Body of pancreas (tissue), 4 donors: ENCODE results near the gene SLC36A3. TPM values are rescaled to one million over a fixed set of nuclear protein-coding genes. Genes with fewer than 3 reads are reported as not detected.

Experiments
- ATAC-seq: fragments of 150-250 bp; one replicate; pipeline ENCODE4 v1.9.1; 2016
- DNase-seq, 4 donors: peaks; one replicate each; pipeline ENCODE4 v3.0.0-alpha.2; 2019
- H3K27ac ChIP-seq, 4 donors: fragments of 200-600 bp; sonication (generic); 1 replicate in 3 of 4; 2 replicates in 1 of 4; pipeline versions ENCODE4 v1.5.1 to v1.6.1; 2016 to 2019; ENCODE audit warnings: mild to moderate bottlenecking in 1 of 4, mixed read lengths in 1 of 4, moderate library complexity in 1 of 4
- H3K27me3 ChIP-seq, 2 donors: fragments of 200-600 bp; sonication (generic); one replicate each; pipeline ENCODE4 v1.6.0; 2016; ENCODE audit warnings: mild to moderate bottlenecking in 1 of 2
- H3K36me3 ChIP-seq, 2 donors: fragments of 200-600 bp; sonication (generic); replicated peaks in 1 of 2; 2 replicates each; pipeline ENCODE4 v1.5.1; 2016; ENCODE audit warnings: low read depth in 2 of 2; ENCODE audit not compliant: insufficient read depth in 1 of 2
- H3K4me1 ChIP-seq: fragments of 200-600 bp; sonication (generic); one replicate; pipeline ENCODE4 v1.6.0; 2016
- H3K4me3 ChIP-seq, 2 donors: fragments of 200-600 bp; sonication (generic); 1 replicate in 1 of 2; 2 replicates in 1 of 2; pipeline ENCODE4 v1.5.1; 2016 to 2019
- H3K9me3 ChIP-seq, 3 donors: fragments of 200-600 bp; sonication (generic); 1 replicate in 2 of 3; 2 replicates in 1 of 3; pipeline ENCODE4 v1.5.1; 2016
- CTCF ChIP-seq, 7 experiments: fragments of 450-650 bp in 4 of 7; fragments of 200-600 bp in 3 of 7; sonication (generic) in 3 of 7; IDR thresholded peaks; one replicate each; pipeline ENCODE4 v1.5.1; 2016 to 2019; ENCODE audit warnings: antibody characterized with exemption in 7 of 7
- POLR2A ChIP-seq, 3 donors: fragments of 450-650 bp; IDR thresholded peaks; one replicate each; pipeline ENCODE4 v1.6.1; 2016; ENCODE audit warnings: antibody characterized with exemption in 3 of 3, mild to moderate bottlenecking in 2 of 3
- WGBS, 2 donors: methylation state at CpG; one replicate each; pipeline ENCODE4 v1.1.5; 2017; 5-methylcytosine and 5-hydroxymethylcytosine counted together
- intact Hi-C: fragments of 100-400 bp; cut with DNase I; formaldehyde crosslinking; loops from one replicate; pipeline ENCODE4 v1.15.1; 2023
- total RNA-seq, 2 donors: library from RNA; depleted of rRNA; stranded (reverse); fragments of >200 nt; gene quantifications; one replicate each; pipeline ENCODE4 v1.1.0, GENCODE V29; 2016

The SLC36A3 gene
- total RNA-seq: not detected

- no peaks in the 10 kb centered on the region for H3K4me1 ChIP-seq
- no peak for TF ChIP-seq CTCF (IDR thresholded peaks at IDR 0.05)
- TF ChIP-seq POLR2A (IDR thresholded peaks at IDR 0.05): no peak
- WGBS, 2 donors: 62 to 77% methylated on average over 2 of the region's 2 CpGs
- no peaks in the 10 kb centered on the region for H3K36me3 ChIP-seq
- no peak for DNase-seq
- no peaks in the 10 kb centered on the region for H3K9me3 ChIP-seq
- no peak within 1 kb of the TSS for H3K27ac ChIP-seq
- intact Hi-C loops: no loop called here
- no peak for ATAC-seq
- no peaks in the 10 kb centered on the region for H3K27me3 ChIP-seq
- no peak within 1 kb of the TSS for H3K4me3 ChIP-seq
Measured at GRCh38 chr5:151303666-151304065, at the start of gene SLC36A3. TSS of gene SLC36A3 (minus strand) at chr5:151303766. CDS start at chr5:151303354, 412 bp downstream.

DNA sequence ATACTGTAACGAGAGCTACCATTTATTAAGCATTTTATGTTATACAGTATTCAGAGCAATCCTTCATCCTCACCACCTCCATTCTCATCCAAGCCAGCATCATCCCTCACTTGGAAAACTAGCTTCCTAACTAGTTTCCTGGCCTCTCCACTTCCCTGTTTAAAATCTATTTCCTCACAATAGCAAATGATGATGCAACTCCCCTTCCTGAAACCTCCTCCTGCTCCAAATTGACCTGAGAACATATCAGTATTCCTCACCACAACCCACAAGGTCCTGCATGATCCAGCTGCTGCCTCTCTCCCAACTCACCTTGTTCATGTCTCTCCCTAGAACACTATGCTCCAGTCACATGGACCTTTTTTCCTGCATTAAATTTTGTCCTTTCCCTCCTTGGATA, 48.1 kb upstream of the SLC36A3 start:
- 90 to 92% methylated on average over 1 of the region's 1 CpG for WGBS, 2 donors
- no peak for DNase-seq
- Histone ChIP-seq H3K9me3 (no peaks in the 10 kb centered on the region), H3K4me1 (no peaks in the 10 kb centered on the region), H3K4me3 (no peak overlapping the region), H3K36me3 (no peaks in the 10 kb centered on the region), H3K27ac (no peak overlapping the region), H3K27me3 (no peaks in the 10 kb centered on the region)
- no peak for ATAC-seq
- TF ChIP-seq CTCF (IDR thresholded peaks at IDR 0.05) (no peak), POLR2A (IDR thresholded peaks at IDR 0.05) (no peak)
- intact Hi-C loops: no loop called here

DNA sequence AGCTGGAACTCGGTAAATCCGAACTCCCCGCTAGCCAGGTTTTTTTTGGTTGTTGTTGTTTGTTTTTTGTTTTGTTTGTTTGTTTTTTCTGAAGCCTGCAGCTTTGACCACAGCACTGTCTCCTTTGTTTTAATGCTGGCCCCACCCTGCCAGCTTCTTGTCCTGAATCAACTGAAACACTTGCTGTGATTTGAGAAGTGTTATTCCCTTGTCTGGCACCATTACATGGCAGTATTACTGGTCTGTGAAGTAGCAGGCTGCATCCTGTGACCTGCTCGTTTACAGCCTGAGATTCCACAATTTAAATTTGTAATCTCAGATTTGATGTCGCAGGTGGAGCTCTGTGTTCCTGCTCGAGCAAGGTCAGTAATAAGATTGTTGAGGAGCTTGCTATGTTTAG, 45.2 kb upstream of the SLC36A3 start:
- Histone ChIP-seq H3K27ac (no peak overlapping the region), H3K4me1 (no peaks in the 10 kb centered on the region), H3K9me3 (no peaks in the 10 kb centered on the region), H3K36me3 (no peaks in the 10 kb centered on the region), H3K4me3 (no peak overlapping the region), H3K27me3 (no peaks in the 10 kb centered on the region)
- no peak for TF ChIP-seq POLR2A (IDR thresholded peaks at IDR 0.05)
- no peak for TF ChIP-seq CTCF (IDR thresholded peaks at IDR 0.05)
- intact Hi-C loops: no loop called here
- ATAC-seq: no peak
- WGBS, 2 donors: 31 to 35% methylated on average over 6 of the region's 6 CpGs
- DNase-seq: no peak

- Histone ChIP-seq H3K9me3 (no peaks in the 10 kb centered on the region), H3K4me1 (no peaks in the 10 kb centered on the region), H3K36me3 (no peaks in the 10 kb centered on the region), H3K27me3 (no peaks in the 10 kb centered on the region), H3K4me3 (no peak within 1 kb of the TSS), H3K27ac (no peak within 1 kb of the TSS)
- WGBS, 2 donors: 42 to 53% methylated on average over 8 of the region's 8 CpGs
- TF ChIP-seq POLR2A (IDR thresholded peaks at IDR 0.05): no peak
- intact Hi-C loops: no loop called here
- no peak for ATAC-seq
- no peak for DNase-seq
Measured at GRCh38 chr5:151347369-151347768, 43.8 kb upstream of the SLC36A3 start, which contains the start of gene SLC36A2. TSS of gene SLC36A2 (minus strand) at chr5:151347559. CDS start at chr5:151347460, 99 bp downstream.

GRCh38 chr5:151345808-151346478, 42.4 kb upstream of the SLC36A3 start:
- TF ChIP-seq CTCF (IDR thresholded peaks at IDR 0.05) (no peak), POLR2A (IDR thresholded peaks at IDR 0.05) (no peak)
- Histone ChIP-seq H3K9me3 (no peaks in the 10 kb centered on the region), H3K36me3 (no peaks in the 10 kb centered on the region), H3K4me1 (no peaks in the 10 kb centered on the region), H3K27me3 (no peaks in the 10 kb centered on the region), H3K4me3 (no peak overlapping the region), H3K27ac (no peak overlapping the region)
- ATAC-seq (no peak), DNase-seq (no peak)
- WGBS, 2 donors: 27 to 38% methylated on average over 8 of the region's 8 CpGs
- intact Hi-C loops: no loop called here
